Measurements from ENCODE around the gene DYNC2I2.

DYNC2I2 gene

DNA sequence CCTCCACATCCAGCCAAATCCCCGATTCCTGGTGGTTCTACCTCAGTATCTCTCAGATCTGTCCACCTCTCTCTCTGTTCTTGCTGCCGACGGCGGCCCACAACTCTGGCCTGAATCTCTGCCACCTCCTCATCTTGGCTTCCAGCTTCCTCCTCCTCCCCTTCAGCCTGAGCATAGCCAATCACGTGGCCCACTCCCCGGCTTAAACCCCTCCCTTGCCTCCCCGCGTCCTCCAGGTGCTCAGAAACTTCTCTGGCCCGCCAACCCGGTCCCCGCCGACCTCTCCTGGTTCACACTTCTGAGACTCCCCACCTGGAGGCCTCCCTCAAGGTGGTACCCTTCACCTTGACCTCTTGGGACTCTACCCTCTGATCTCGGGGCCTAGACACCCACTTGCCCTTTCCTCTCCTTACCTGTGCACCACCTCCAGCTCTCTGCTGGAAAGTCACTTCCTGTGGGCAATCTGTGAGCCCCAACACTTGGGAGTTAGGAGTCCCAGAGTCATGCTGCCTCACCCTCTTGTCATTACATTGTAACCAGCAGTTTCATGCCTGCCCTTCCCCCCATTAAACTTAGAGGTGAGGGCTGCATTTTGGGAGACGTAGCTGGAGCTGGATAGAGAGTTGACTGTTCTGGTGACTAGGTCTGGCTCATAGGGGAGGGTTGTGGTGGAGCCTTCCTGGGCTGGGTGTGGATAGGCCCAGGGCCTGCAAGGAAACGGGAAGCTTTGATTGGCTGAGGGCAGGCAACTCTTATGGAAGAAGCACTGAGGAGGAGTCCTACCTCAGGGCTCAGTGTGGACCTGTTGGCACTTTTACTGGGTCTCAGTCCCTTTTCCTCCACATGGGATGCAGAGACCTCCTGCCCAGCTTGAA, 27.9 kb upstream of the DYNC2I2 start:
- H3K36me3 ChIP-seq (ENCODE audit: low read depth), result peaks cover 12% of the 10 kb centered on the region; the same call in 1 of the 2 replicates
- H3K4me3 ChIP-seq (ENCODE audit: severe bottlenecking), result peak overlapping the region; percentile 48
- no peaks in the 10 kb centered on the region for H3K27me3 ChIP-seq (ENCODE audit: insufficient read depth, poor library complexity, severe bottlenecking)
- no peaks in the 10 kb centered on the region for H3K9me3 ChIP-seq (ENCODE audit: severe bottlenecking)
- TF ChIP-seq, protein P1, sequence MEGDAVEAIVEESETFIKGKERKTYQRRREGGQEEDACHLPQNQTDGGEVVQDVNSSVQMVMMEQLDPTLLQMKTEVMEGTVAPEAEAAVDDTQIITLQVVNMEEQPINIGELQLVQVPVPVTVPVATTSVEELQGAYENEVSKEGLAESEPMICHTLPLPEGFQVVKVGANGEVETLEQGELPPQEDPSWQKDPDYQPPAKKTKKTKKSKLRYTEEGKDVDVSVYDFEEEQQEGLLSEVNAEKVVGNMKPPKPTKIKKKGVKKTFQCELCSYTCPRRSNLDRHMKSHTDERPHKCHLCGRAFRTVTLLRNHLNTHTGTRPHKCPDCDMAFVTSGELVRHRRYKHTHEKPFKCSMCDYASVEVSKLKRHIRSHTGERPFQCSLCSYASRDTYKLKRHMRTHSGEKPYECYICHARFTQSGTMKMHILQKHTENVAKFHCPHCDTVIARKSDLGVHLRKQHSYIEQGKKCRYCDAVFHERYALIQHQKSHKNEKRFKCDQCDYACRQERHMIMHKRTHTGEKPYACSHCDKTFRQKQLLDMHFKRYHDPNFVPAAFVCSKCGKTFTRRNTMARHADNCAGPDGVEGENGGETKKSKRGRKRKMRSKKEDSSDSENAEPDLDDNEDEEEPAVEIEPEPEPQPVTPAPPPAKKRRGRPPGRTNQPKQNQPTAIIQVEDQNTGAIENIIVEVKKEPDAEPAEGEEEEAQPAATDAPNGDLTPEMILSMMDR (IDR thresholded peaks at IDR 0.05; ENCODE audit: poor library complexity, severe bottlenecking), result no peak
- H3K4me1 ChIP-seq (ENCODE audit: insufficient read depth, poor library complexity, severe bottlenecking), result peaks cover 21% of the 10 kb centered on the region
- DNase-seq (ENCODE audit: low spot score), result peak; percentile 90
- ATAC-seq (ENCODE audit: low read depth), result peak; percentile 85
- peak overlapping the region; percentile 92 for H3K27ac ChIP-seq (ENCODE audit: poor library complexity, severe bottlenecking)

DNA sequence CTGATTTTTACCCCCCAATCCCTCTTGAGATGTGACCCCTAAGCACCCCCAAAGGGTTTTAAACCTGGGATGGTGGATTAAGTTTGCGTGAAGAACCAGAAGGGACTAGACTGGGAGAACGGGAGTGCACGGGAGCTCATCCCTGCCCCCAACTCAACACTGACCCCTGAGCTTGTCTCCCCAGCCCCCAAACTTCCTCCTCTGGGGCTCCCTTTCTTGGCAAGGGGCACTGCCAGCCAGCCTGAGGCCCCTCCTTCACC, 27.3 kb upstream of the DYNC2I2 start:
- Histone ChIP-seq H3K9me3 (ENCODE audit: severe bottlenecking) (no peaks in the 10 kb centered on the region), H3K4me3 (ENCODE audit: severe bottlenecking) (peak overlapping the region; percentile 48), H3K27ac (ENCODE audit: poor library complexity, severe bottlenecking) (peak overlapping the region; percentile 92), H3K36me3 (ENCODE audit: low read depth) (peaks cover 15% of the 10 kb centered on the region; the same call in 1 of the 2 replicates), H3K4me1 (ENCODE audit: insufficient read depth, poor library complexity, severe bottlenecking) (peaks cover 21% of the 10 kb centered on the region), H3K27me3 (ENCODE audit: insufficient read depth, poor library complexity, severe bottlenecking) (no peaks in the 10 kb centered on the region)
- TF ChIP-seq, protein P1 (IDR thresholded peaks at IDR 0.05; ENCODE audit: poor library complexity, severe bottlenecking), result no peak
- ATAC-seq (ENCODE audit: low read depth) (no peak), DNase-seq (ENCODE audit: low spot score) (no peak)

DNA sequence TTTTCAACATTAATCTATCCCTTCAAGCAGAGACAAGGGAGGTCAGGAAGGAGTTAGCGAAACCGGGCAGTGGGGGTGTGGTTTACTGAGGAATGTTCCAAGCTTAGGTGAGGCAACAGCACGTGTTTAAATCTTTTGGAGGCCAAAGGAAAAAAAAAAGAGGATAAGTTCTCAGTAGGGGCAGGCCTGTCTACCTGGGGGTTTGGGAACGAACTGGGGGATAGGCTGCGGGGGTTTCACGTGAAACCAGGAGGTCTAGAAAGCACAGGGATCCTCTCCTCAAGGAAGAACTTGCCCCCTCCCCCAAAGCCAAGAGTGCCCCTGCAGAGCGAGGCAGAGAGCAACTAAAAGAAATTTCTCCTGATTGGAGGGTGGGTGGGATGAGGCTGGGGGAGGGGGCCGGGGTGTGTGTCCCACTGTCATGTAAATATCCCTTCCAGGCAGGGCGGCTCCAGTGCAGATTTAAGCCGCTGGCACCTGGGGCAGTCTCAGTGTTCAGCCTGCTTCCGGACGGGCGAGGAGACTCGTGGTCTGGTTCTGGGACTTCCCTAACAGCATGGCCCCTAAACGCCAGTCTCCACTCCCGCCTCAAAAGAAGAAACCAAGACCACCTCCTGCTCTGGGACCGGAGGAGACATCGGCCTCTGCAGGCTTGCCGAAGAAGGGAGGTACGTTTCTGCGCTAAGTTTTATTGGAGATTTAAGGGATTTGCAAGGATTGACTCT, 26.9 kb upstream of the DYNC2I2 start:
- no peaks in the 10 kb centered on the region for H3K9me3 ChIP-seq (ENCODE audit: severe bottlenecking)
- peaks cover 21% of the 10 kb centered on the region for H3K4me1 ChIP-seq (ENCODE audit: insufficient read depth, poor library complexity, severe bottlenecking)
- no peaks in the 10 kb centered on the region for H3K27me3 ChIP-seq (ENCODE audit: insufficient read depth, poor library complexity, severe bottlenecking)
- peak; percentile 74 for DNase-seq (ENCODE audit: low spot score)
- TF ChIP-seq, protein P1 (IDR thresholded peaks at IDR 0.05; ENCODE audit: poor library complexity, severe bottlenecking), result no peak
- ATAC-seq (ENCODE audit: low read depth), result peak; percentile 26; the same call in 2 of the 3 replicates
- peaks cover 19% of the 10 kb centered on the region; the same call in 1 of the 2 replicates for H3K36me3 ChIP-seq (ENCODE audit: low read depth)
- peak overlapping the region; percentile 92 for H3K27ac ChIP-seq (ENCODE audit: poor library complexity, severe bottlenecking)
- H3K4me3 ChIP-seq (ENCODE audit: severe bottlenecking), result peak overlapping the region; percentile 48

DNA sequence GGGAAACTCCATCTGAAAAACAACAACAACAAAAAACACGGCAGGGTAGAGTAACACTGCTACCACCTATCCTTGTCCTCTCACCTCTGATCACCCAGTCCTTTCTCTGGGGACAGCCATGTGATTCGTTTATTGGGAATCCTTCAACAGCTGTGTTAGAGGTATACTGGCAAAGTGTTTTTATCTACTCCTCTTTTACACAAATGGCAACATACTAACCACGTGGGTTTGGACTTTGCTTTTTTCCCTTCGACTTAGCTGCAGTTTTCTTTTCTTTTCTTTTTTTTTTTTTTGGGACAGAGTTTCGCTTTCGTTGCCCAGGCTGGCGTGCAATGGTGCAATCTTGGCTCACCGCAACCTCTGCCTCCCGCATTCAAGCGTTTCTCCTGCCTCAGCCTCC, 21.1 kb upstream of the DYNC2I2 start:
- Histone ChIP-seq H3K9me3 (ENCODE audit: severe bottlenecking) (no peaks in the 10 kb centered on the region), H3K27me3 (ENCODE audit: insufficient read depth, poor library complexity, severe bottlenecking) (no peaks in the 10 kb centered on the region), H3K4me3 (ENCODE audit: severe bottlenecking) (no peak overlapping the region), H3K27ac (ENCODE audit: poor library complexity, severe bottlenecking) (no peak overlapping the region), H3K4me1 (ENCODE audit: insufficient read depth, poor library complexity, severe bottlenecking) (peaks cover 1% of the 10 kb centered on the region), H3K36me3 (ENCODE audit: low read depth) (peaks cover 22% of the 10 kb centered on the region; the same call in 1 of the 2 replicates)
- TF ChIP-seq, protein P1 (IDR thresholded peaks at IDR 0.05; ENCODE audit: poor library complexity, severe bottlenecking), result no peak
- no peak for DNase-seq (ENCODE audit: low spot score)
- ATAC-seq (ENCODE audit: low read depth), result no peak
